Heart right ventricle (tissue), 16 donors: ENCODE data around the gene GPATCH8. TPM values are rescaled to one million over a fixed set of nuclear protein-coding genes. Genes with fewer than 3 reads are reported as not detected.

Experiments used
- ATAC-seq, 8 donors: fragments of 200-7000 bp; cut with Tn5 transposase; one replicate each; pipeline ENCODE4 v1.9.1; 2020; ENCODE audit warnings: mild to moderate bottlenecking in 8 of 8, moderate library complexity in 8 of 8, moderate number of reproducible peaks in 1 of 8
- DNase-seq, 2 donors: peaks; one replicate each; pipeline ENCODE4 v3.0.0-alpha.2; 2020
- H3K27ac ChIP-seq, 10 donors: fragments of 200-600 bp; sonication (generic) in 2 of 10; one replicate each; pipeline versions ENCODE4 v1.5.0 to v1.8.0; 2020 to 2022; ENCODE audit warnings: mild to moderate bottlenecking in 3 of 10
- H3K27me3 ChIP-seq, 7 donors: fragments of 200-600 bp; one replicate each; pipeline ENCODE4 v1.8.0; 2021 to 2022; ENCODE audit warnings: mild to moderate bottlenecking in 2 of 7
- H3K36me3 ChIP-seq, 9 donors: fragments of 200-600 bp; sonication (generic) in 1 of 9; one replicate each; pipeline versions ENCODE4 v1.5.0 to v1.8.0; 2020 to 2022; ENCODE audit warnings: mild to moderate bottlenecking in 2 of 9
- H3K4me1 ChIP-seq, 9 donors: fragments of 200-600 bp; sonication (generic) in 1 of 9; one replicate each; pipeline versions ENCODE4 v1.5.0 to v1.8.0; 2020 to 2022; ENCODE audit warnings: mild to moderate bottlenecking in 4 of 9
- H3K4me3 ChIP-seq, 10 donors: fragments of 200-600 bp; sonication (generic) in 2 of 10; one replicate each; pipeline versions ENCODE4 v1.5.0 to v1.8.0; 2020 to 2022; ENCODE audit warnings: mild to moderate bottlenecking in 7 of 10, moderate library complexity in 2 of 10
- H3K9me3 ChIP-seq, 11 donors: fragments of 200-600 bp in 10 of 11; sonication (generic) in 2 of 11; one replicate each; pipeline versions ENCODE4 v1.5.0 to v1.8.0; 2013 to 2022; ENCODE audit warnings: mild to moderate bottlenecking in 2 of 11, control low read depth in 1 of 11, moderate library complexity in 1 of 11
- WGBS, 2 donors: extraction: QIAGEN DNeasy Blood & Tissue Kit; methylation state at CpG; one replicate each; pipeline ENCODE4 v1.1.7; 2013; ENCODE audit warnings: inconsistent platforms in 1 of 2; 5-methylcytosine and 5-hydroxymethylcytosine counted together
- intact Hi-C, 10 donors: fragments of 100-400 bp; cut with DNase I; formaldehyde crosslinking; loops; one replicate each; pipeline versions ENCODE4 v1.11.1 to v1.14.2; 2022
- polyA plus RNA-seq, 2 donors: library from polyadenylated mRNA; stranded (reverse); fragments of 200-250 nt; gene quantifications; one replicate each; pipeline ENCODE4 v1.2.3, GENCODE V29; 2013
- total RNA-seq, 10 donors: library from RNA; stranded (reverse); fragmentation: NEBNext Ultra II Directional in 3 of 10; extraction: Animal tissue kit (Norgen Biotek cat#: 25700) in 3 of 10; gene quantifications; one replicate each; pipeline versions ENCODE4 v1.2.1 to v1.2.4, GENCODE V29; 2021 to 2023
- TF ChIP-seq, protein P1 (sequence below), 9 donors: fragments of 200-600 bp; sonication (generic) in 2 of 9; IDR thresholded peaks; one replicate each; pipeline versions ENCODE4 v1.5.0 to v1.8.0; 2021 to 2022; ENCODE audit warnings: antibody characterized with exemption in 9 of 9, mild to moderate bottlenecking in 5 of 9, moderate library complexity in 1 of 9
- donor health status: Arrhythmogenic right ventricular cardiomyopathy.
- donor health status: ischemic (EF 13 %, LVEDD 7.1; RV severe dilation, severe dysfunction).
- donor health status: healthy with polysubstance abuse.
- donor health status: DM: no; HTN: yes; CAD: no.
- donor health status: DM: no; HTN: no; CAD: no.
- donor health status: ischemic (EF 25% LVEDD 6.9; RV normal size, moderate dysfunction).
- donor health status: ischemic (EF 25% LVEDD 5.7; RV mildly dilated, moderate dysfunction).
- donor health status: healthy.
- donor health status: DM: yes; HTN: yes; CAD: no.
- donor health status: Ischemic cardiomyopathy.
- donor health status: ischemic (EF 35%, LVEDD 5.7; RV mildly dilated, moderate dysfunction).
- donor health status: nonischemic (EF 11% LVEDD 7.7; RV severe dilation, severe dysfunction).
- donor health status: DM: yes; HTN: yes; CAD: no.
- donor health status: PGD.
- donor health status: ischemic (EF 29% LVEDD 5.4; RV normal size, mild dysfunction).
- donor health status: nonischemic (EF 23%, LVEDD 6.1; RV moderate dilation, normal function).

GPATCH8 gene
- total and polyA plus RNA-seq, 12 donors, result 5.8 to 25.1 (median 22.0) TPM

DNA sequence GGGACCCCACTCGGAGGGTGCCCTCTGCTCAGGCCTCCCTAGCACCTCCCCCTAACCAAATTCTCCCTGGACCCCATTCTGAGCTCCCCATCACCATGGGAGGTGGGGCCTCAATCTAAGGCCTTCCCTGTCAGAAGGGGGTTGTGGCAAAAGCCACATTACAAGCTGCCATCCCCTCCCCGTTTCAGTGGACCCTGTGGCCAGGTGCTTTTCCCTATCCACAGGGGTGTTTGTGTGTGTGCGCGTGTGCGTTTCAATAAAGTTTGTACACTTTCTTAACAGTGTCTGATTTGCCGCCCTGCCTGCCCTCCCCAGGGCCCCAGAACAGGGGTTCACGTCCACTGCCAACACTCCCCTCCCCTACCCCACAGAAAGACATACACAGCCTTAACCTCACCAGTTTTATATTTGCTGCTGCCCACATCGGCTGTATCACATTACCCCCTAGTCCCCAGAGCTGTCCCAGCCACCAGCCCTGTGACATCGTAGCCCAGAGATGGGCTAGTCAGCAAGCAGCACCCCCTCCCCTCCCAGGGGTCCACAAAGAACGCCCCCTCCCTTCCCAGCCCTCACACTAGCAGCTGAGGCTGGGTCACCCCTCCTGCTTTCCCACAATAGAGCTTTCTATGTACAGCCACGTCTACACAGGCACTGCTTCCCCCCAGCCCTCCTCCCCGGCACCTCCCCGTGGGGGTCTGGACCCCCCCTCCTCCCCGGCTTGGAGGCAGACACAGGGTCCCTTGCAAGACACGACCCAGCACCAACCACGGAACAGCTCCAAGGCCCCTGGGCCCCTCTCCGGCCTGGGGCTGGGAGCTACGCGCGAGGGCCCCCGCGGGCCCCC, 150.2 kb downstream of the GPATCH8 start:
- ATAC-seq, result no peak
- 51 to 60% methylated on average over 22 of the region's 22 CpGs for WGBS, 2 donors

DNA sequence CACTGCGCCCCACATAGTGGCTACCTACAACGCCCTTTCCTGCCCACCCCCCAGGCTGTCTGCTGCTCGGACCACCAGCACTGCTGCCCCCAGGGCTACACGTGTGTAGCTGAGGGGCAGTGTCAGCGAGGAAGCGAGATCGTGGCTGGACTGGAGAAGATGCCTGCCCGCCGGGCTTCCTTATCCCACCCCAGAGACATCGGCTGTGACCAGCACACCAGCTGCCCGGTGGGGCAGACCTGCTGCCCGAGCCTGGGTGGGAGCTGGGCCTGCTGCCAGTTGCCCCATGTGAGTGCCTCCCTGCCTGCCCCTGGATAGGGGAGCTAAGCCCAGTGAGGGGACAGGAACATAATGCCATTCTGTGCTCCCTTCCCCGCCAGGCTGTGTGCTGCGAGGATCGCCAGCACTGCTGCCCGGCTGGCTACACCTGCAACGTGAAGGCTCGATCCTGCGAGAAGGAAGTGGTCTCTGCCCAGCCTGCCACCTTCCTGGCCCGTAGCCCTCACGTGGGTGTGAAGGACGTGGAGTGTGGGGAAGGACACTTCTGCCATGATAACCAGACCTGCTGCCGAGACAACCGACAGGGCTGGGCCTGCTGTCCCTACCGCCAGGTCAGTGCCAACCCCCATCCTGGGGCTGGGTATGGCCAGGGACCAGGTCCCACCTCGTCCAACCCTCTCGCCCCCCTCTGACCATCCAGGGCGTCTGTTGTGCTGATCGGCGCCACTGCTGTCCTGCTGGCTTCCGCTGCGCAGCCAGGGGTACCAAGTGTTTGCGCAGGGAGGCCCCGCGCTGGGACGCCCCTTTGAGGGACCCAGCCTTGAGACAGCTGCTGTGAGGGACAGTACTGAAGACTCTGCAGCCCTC, 151.0 kb downstream of the GPATCH8 start:
- H3K4me1 ChIP-seq, result peaks cover 0 to 24% (median 0%) of the 10 kb centered on the region in 9 donors
- TF ChIP-seq, protein P1, sequence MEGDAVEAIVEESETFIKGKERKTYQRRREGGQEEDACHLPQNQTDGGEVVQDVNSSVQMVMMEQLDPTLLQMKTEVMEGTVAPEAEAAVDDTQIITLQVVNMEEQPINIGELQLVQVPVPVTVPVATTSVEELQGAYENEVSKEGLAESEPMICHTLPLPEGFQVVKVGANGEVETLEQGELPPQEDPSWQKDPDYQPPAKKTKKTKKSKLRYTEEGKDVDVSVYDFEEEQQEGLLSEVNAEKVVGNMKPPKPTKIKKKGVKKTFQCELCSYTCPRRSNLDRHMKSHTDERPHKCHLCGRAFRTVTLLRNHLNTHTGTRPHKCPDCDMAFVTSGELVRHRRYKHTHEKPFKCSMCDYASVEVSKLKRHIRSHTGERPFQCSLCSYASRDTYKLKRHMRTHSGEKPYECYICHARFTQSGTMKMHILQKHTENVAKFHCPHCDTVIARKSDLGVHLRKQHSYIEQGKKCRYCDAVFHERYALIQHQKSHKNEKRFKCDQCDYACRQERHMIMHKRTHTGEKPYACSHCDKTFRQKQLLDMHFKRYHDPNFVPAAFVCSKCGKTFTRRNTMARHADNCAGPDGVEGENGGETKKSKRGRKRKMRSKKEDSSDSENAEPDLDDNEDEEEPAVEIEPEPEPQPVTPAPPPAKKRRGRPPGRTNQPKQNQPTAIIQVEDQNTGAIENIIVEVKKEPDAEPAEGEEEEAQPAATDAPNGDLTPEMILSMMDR (IDR thresholded peaks at IDR 0.05), result no peak
- H3K9me3 ChIP-seq, result no peaks in the 10 kb centered on the region
- DNase-seq (no peak), ATAC-seq (no peak)
- no peaks in the 10 kb centered on the region for H3K27me3 ChIP-seq
- H3K36me3 ChIP-seq, result peaks cover 0 to 46% (median 31%) of the 10 kb centered on the region in 9 donors
- intact Hi-C loops, result loop anchor here in 1 of 10 donors (5.0 kb wide), 1 partner anchor 170 kb away; no protein-coding TSS in a partner anchor
- H3K27ac ChIP-seq, result no peak overlapping the region
- WGBS, 2 donors, result 85% methylated on average over 36 of the region's 36 CpGs
- H3K4me3 ChIP-seq, result no peak overlapping the region

More for the DNA sequence above, 150.2 kb downstream of the GPATCH8 start:
- peak overlapping the region in 4 of 10 donors; percentile 23 to 60 (median 48) for H3K27ac ChIP-seq
- H3K27me3 ChIP-seq, result no peaks in the 10 kb centered on the region
- H3K36me3 ChIP-seq, result peaks cover 0 to 46% (median 31%) of the 10 kb centered on the region in 9 donors
- TF ChIP-seq, protein P1 (IDR thresholded peaks at IDR 0.05), result no peak
- no peak for DNase-seq
- H3K9me3 ChIP-seq, result no peaks in the 10 kb centered on the region
- H3K4me3 ChIP-seq, result peak overlapping the region in 9 of 10 donors; percentile 25 to 51 (median 40)
- intact Hi-C loops, result loop anchor here in 1 of 10 donors (5.0 kb wide), 1 partner anchor 169 kb away; no protein-coding TSS in a partner anchor
- peaks cover 0 to 16% (median 0%) of the 10 kb centered on the region in 9 donors for H3K4me1 ChIP-seq

DNA sequence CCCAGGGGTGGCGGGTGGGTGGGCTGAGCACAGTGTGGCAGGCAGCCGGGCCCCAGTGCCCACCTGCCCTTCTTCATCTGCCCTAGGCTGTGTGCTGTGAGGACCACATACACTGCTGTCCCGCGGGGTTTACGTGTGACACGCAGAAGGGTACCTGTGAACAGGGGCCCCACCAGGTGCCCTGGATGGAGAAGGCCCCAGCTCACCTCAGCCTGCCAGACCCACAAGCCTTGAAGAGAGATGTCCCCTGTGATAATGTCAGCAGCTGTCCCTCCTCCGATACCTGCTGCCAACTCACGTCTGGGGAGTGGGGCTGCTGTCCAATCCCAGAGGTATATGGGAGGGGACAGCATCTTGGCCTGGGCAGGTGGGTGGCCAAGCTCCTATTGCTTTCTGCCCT, 151.7 kb downstream of the GPATCH8 start:
- intact Hi-C loops, result loop anchor here in 1 of 10 donors (5.0 kb wide), 1 partner anchor 171 kb away; no protein-coding TSS in a partner anchor
- Histone ChIP-seq H3K36me3 (peaks cover 0 to 46% (median 31%) of the 10 kb centered on the region in 9 donors), H3K27ac (no peak overlapping the region), H3K4me1 (peaks cover 0 to 32% (median 0%) of the 10 kb centered on the region in 9 donors), H3K9me3 (no peaks in the 10 kb centered on the region), H3K27me3 (no peaks in the 10 kb centered on the region), H3K4me3 (no peak overlapping the region)
- peak in 1 of 8 donors; percentile 6 for ATAC-seq
- TF ChIP-seq, protein P1 (IDR thresholded peaks at IDR 0.05), result no peak
- WGBS, 2 donors, result 92 to 93% methylated on average over 8 of the region's 8 CpGs
- DNase-seq, result no peak

DNA sequence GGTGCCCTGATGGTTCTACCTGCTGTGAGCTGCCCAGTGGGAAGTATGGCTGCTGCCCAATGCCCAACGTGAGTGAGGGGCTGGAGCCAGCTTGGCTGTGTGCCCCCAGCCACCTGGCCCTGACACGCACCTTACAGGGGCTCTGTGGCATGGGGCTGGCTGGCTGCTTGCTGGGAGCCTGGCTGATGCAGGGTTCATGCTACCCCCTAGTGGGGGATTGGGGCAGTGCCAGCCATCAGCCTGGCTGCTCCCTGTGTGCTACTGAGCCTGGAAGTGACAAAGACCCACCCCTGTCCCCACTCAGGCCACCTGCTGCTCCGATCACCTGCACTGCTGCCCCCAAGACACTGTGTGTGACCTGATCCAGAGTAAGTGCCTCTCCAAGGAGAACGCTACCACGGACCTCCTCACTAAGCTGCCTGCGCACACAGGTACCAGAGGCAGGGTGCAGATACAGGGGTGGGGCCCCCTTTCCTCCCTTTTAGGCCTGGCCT, 152.4 kb downstream of the GPATCH8 start:
- Histone ChIP-seq H3K9me3 (no peaks in the 10 kb centered on the region), H3K27ac (no peak overlapping the region), H3K36me3 (peaks cover 0 to 46% (median 31%) of the 10 kb centered on the region in 9 donors), H3K4me1 (peaks cover 0 to 39% (median 6%) of the 10 kb centered on the region in 9 donors), H3K27me3 (no peaks in the 10 kb centered on the region), H3K4me3 (no peak overlapping the region)
- TF ChIP-seq, protein P1 (IDR thresholded peaks at IDR 0.05), result peak; percentile 56 to 85 (median 73)
- DNase-seq, result peak; percentile 56 to 70
- peak in 7 of 8 donors; percentile 15 to 72 (median 69) for ATAC-seq
- intact Hi-C loops, result loop anchor here in 1 of 10 donors (5.0 kb wide), 1 partner anchor 172 kb away; no protein-coding TSS in a partner anchor
- WGBS, 2 donors, result 66 to 67% methylated on average over 6 of the region's 6 CpGs
